Adrenal gland (tissue), 5 donors: Measurements from ENCODE around the gene PTPRS.

Source experiments
- POLR2A ChIP-seq, 2 donors: fragments of 450-650 bp; IDR thresholded peaks; one replicate each; pipeline ENCODE4 v1.6.1; 2017; ENCODE audit warnings: antibody characterized with exemption in 2 of 2, mild to moderate bottlenecking in 2 of 2, moderate library complexity in 1 of 2
- TF ChIP-seq, protein P1 (sequence below), 6 experiments: fragments of 450-650 bp in 4 of 6; fragments of 200-600 bp in 2 of 6; sonication (generic) in 1 of 6; IDR thresholded peaks; 1 replicate in 5 of 6; 2 replicates in 1 of 6; pipeline versions ENCODE4 v1.5.1 to v1.8.0; 2016 to 2021; ENCODE audit warnings: antibody characterized with exemption in 6 of 6, mild to moderate bottlenecking in 2 of 6, moderate library complexity in 1 of 6
- donor health status: DM: no; HTN: no; CAD: no.

DNA sequence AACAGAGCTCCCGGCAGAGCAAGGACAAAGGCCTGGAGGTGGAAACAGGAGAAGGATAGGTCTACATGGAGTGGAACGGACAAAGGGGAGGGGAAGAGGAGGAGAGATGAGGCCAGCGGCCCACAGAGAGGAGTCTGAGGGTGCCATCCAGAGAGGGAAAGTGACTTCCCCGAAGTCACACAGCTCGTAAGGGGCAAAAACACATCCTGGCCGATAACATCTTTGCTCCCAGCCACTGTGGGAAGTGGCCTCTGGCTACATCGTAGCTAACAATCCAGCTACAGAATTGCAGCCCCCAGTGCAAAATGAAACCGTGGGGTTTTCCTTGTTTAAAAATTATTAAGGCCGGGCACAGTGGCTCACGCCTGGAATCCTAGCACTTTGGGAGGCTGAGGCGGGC, 11.5 kb downstream of the PTPRS start:
- TF ChIP-seq, protein P1, sequence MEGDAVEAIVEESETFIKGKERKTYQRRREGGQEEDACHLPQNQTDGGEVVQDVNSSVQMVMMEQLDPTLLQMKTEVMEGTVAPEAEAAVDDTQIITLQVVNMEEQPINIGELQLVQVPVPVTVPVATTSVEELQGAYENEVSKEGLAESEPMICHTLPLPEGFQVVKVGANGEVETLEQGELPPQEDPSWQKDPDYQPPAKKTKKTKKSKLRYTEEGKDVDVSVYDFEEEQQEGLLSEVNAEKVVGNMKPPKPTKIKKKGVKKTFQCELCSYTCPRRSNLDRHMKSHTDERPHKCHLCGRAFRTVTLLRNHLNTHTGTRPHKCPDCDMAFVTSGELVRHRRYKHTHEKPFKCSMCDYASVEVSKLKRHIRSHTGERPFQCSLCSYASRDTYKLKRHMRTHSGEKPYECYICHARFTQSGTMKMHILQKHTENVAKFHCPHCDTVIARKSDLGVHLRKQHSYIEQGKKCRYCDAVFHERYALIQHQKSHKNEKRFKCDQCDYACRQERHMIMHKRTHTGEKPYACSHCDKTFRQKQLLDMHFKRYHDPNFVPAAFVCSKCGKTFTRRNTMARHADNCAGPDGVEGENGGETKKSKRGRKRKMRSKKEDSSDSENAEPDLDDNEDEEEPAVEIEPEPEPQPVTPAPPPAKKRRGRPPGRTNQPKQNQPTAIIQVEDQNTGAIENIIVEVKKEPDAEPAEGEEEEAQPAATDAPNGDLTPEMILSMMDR (IDR thresholded peaks at IDR 0.05): no peak
- TF ChIP-seq POLR2A (IDR thresholded peaks at IDR 0.05): no peak
